ENCODE data around the gene TANGO2. TPM values are rescaled to one million over a fixed set of nuclear protein-coding genes. Genes with fewer than 3 reads are reported as not detected.

Gene TANGO2
- total and polyA plus RNA-seq, 9 of the 15 experiments (the other 6 are each of a cell fraction or from before 2014, with no cell fraction given): 15.5 to 94.9 (median 70.1) TPM

DNA sequence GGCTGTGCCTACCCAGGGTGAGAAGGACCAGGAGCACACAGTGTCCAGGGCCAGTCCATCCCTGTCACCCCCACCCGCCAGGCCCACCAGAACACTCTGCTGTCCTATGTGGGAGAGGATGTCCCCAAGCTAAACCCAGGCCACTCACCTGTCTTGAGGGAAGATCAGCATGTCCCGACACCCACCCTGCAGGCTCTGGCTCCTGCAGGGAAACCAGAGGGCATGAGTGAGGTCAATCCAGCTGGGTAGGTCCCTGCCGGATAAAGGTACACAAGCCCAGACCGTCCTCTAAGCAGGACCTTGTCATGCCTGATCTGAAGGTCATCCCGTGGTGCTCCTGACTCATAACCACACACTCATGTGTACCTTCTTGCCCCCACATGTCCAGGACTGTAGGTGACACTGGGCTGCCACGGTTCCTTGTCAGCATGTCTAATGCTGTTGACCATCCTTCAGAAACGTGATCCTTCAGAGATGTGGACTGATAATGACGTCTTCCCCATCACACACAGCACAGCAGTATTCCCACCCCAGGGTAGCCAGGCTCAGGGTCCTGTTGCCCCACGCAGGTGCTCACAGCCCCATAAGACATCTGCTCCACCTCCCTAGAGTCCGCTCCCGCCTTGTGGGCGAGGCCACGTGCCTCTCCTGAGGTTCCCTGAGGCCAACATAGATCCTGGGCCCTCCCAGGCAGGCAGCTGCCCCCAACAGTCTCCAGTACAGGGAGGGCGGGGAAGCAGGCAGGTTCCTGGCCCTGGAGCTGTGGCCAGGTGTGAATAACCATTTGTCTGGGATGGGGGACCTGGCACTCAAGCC lies 10.4 kb upstream of the TANGO2 start (continued):
- TF ChIP-seq, protein P1, sequence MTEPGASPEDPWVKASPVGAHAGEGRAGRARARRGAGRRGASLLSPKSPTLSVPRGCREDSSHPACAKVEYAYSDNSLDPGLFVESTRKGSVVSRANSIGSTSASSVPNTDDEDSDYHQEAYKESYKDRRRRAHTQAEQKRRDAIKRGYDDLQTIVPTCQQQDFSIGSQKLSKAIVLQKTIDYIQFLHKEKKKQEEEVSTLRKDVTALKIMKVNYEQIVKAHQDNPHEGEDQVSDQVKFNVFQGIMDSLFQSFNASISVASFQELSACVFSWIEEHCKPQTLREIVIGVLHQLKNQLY (CRISPR knock-in tag; conservative IDR thresholded peaks at IDR 0.05): 0 out of 4 replicates have a peak, but pooled peaks of 1 of the 2 experiments have one; percentile 33
- TF ChIP-seq RBFOX2 (IDR thresholded peaks at IDR 0.05; ENCODE audit: low read depth, low read length): peak; percentile 38
- no peak for TF ChIP-seq DACH1 (IDR thresholded peaks at IDR 0.05; ENCODE audit: partially characterized antibody)
- peak; percentile 67 for TF ChIP-seq CXXC5 (CRISPR knock-in tag; IDR thresholded peaks at IDR 0.05)
- peak; percentile 17; the same call in 1 of the 2 replicates for TF ChIP-seq ZNF133 (CRISPR knock-in tag; IDR thresholded peaks at IDR 0.05)
- peak; percentile 6; the same call in 1 of the 2 replicates for TF ChIP-seq ZNF384 (IDR thresholded peaks at IDR 0.05; ENCODE audit: low read depth, low read length)
- TF ChIP-seq, protein P2, sequence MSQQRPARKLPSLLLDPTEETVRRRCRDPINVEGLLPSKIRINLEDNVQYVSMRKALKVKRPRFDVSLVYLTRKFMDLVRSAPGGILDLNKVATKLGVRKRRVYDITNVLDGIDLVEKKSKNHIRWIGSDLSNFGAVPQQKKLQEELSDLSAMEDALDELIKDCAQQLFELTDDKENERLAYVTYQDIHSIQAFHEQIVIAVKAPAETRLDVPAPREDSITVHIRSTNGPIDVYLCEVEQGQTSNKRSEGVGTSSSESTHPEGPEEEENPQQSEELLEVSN (IDR thresholded peaks at IDR 0.05; ENCODE audit: borderline replicate concordance in 1 of 2, extremely low read depth in 1 of 2, insufficient read depth in 1 of 2, insufficient read length in 1 of 2, low read depth in 1 of 2, low read length in 1 of 2, poor library complexity in 1 of 2, severe bottlenecking in 1 of 2): peak; percentile 90 to 93
- TF ChIP-seq, protein P3, sequence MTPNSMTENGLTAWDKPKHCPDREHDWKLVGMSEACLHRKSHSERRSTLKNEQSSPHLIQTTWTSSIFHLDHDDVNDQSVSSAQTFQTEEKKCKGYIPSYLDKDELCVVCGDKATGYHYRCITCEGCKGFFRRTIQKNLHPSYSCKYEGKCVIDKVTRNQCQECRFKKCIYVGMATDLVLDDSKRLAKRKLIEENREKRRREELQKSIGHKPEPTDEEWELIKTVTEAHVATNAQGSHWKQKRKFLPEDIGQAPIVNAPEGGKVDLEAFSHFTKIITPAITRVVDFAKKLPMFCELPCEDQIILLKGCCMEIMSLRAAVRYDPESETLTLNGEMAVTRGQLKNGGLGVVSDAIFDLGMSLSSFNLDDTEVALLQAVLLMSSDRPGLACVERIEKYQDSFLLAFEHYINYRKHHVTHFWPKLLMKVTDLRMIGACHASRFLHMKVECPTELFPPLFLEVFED (CRISPR knock-in tag; conservative IDR thresholded peaks at IDR 0.05): 0 out of 2 replicates have a peak, but pooled peaks have one; percentile 13
- TF ChIP-seq MCM3 (IDR thresholded peaks at IDR 0.05): no peak
- TF ChIP-seq CAMTA2 (CRISPR knock-in tag; conservative IDR thresholded peaks at IDR 0.05): peak; percentile 92; the same call in 1 of the 2 replicates
- peak; percentile 52; the same call in 1 of the 2 replicates for TF ChIP-seq JUN (IDR thresholded peaks at IDR 0.05; ENCODE audit: borderline replicate concordance, low read depth, low read length)
- no peak for TF ChIP-seq JUN (CRISPR knock-in tag; IDR thresholded peaks at IDR 0.05; ENCODE audit: borderline replicate concordance)
- TF ChIP-seq RFX7 (CRISPR knock-in tag; IDR thresholded peaks at IDR 0.05): 0 out of 2 replicates have a peak, but pooled peaks have one; percentile 30
- no peak for TF ChIP-seq MYBL2 (IDR thresholded peaks at IDR 0.05; ENCODE audit: low read depth)
- no peak for TF ChIP-seq MYBL2 (CRISPR knock-in tag; IDR thresholded peaks at IDR 0.05; ENCODE audit: borderline replicate concordance)
- peak; percentile 94 for TF ChIP-seq BHLHE40 (IDR thresholded peaks at IDR 0.05; ENCODE audit: low read length)
- TF ChIP-seq E2F3 (CRISPR knock-in tag; IDR thresholded peaks at IDR 0.05): peak; percentile 12; the same call in 1 of the 2 replicates
- no peak for TF ChIP-seq U2AF1 (optimal IDR thresholded peaks at IDR 0.05; ENCODE audit: low read depth, low read length)
- TF ChIP-seq, protein P4, sequence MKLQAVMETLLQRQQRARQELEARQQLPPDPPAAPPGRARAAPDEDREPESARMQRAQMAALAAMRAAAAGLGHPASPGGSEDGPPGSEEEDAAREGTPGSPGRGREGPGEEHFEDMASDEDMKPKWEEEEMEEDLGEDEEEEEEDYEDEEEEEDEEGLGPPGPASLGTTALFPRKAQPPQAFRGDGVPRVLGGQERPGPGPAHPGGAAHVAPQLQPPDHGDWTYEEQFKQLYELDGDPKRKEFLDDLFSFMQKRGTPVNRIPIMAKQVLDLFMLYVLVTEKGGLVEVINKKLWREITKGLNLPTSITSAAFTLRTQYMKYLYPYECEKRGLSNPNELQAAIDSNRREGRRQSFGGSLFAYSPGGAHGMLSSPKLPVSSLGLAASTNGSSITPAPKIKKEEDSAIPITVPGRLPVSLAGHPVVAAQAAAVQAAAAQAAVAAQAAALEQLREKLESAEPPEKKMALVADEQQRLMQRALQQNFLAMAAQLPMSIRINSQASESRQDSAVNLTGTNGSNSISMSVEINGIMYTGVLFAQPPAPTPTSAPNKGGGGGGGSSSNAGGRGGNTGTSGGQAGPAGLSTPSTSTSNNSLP (IDR thresholded peaks at IDR 0.05; ENCODE audit: borderline replicate concordance, low read depth, low read length): peak; percentile 19; the same call in 1 of the 2 replicates
- no peak for TF ChIP-seq ZZZ3 (IDR thresholded peaks at IDR 0.05)
- no peak for TF ChIP-seq ZNF23 (CRISPR knock-in tag; IDR thresholded peaks at IDR 0.05)
- TF ChIP-seq ZNF324 (CRISPR knock-in tag; IDR thresholded peaks at IDR 0.05): 0 out of 2 replicates have a peak, but pooled peaks have one; percentile 5
- peak in 1 of 2 experiments; percentile 80; a peak in 2 of 4 replicates for TF ChIP-seq HDAC1 (IDR thresholded peaks at IDR 0.05)
- 0 out of 2 replicates have a peak, but pooled peaks have one; percentile 14 for TF ChIP-seq EHMT2 (IDR thresholded peaks at IDR 0.05)

Measured in K562 (cell line).